Astrocyte (in vitro differentiated cells and primary cell): ENCODE measurements around the gene ATOSA. TPM values are rescaled to one million over a fixed set of nuclear protein-coding genes. Genes with fewer than 3 reads are reported as not detected.

Experiments used
- DNase-seq: peaks from one replicate; pipeline ENCODE4 v3.0.0-alpha.2; 2010; ENCODE audit warnings: low read depth
- FAIRE-seq: peaks from 2 replicates; lab custom pipeline; 2011; peaks lifted over from hg19 to GRCh38; lab: Jason Lieb, UNC
- H2AFZ ChIP-seq: 2 replicates; pipeline ENCODE4 v1.6.0; 2012; ENCODE audit warnings: low read depth, low read length, inconsistent platforms
- H3K27ac ChIP-seq: 2 replicates; pipeline ENCODE4 v1.5.1; 2011; ENCODE audit warnings: low read depth, low read length, inconsistent platforms
- H3K27me3 ChIP-seq: 2 replicates; pipeline ENCODE4 v1.6.0; 2011; ENCODE audit warnings: low read length, inconsistent platforms; ENCODE audit not compliant: insufficient read depth
- H3K36me3 ChIP-seq: 2 replicates; pipeline ENCODE4 v1.5.1; 2011; ENCODE audit warnings: low read length, inconsistent platforms; ENCODE audit not compliant: insufficient read depth
- H3K4me1 ChIP-seq: 2 replicates; pipeline ENCODE4 v1.5.1; 2011; ENCODE audit warnings: low read length, inconsistent platforms; ENCODE audit not compliant: insufficient read depth
- H3K4me2 ChIP-seq: 2 replicates; pipeline ENCODE4 v1.6.0; 2012; ENCODE audit warnings: low read length, inconsistent platforms
- H3K4me3 ChIP-seq: 2 replicates; pipeline ENCODE4 v1.5.1; 2011; ENCODE audit warnings: low read depth, mild to moderate bottlenecking, low read length, inconsistent platforms; ENCODE audit not compliant: insufficient read depth
- H3K79me2 ChIP-seq: 2 replicates; pipeline ENCODE4 v1.6.0; 2012; ENCODE audit warnings: mild to moderate bottlenecking, low read length, inconsistent platforms; ENCODE audit not compliant: insufficient read depth
- H3K9ac ChIP-seq: 2 replicates; pipeline ENCODE4 v1.6.0; 2012; ENCODE audit warnings: mild to moderate bottlenecking, low read length, inconsistent platforms
- H3K9me3 ChIP-seq: 2 replicates; pipeline ENCODE4 v1.5.1; 2012; ENCODE audit warnings: low read depth, mild to moderate bottlenecking, low read length, inconsistent platforms; ENCODE audit not compliant: insufficient read depth
- H4K20me1 ChIP-seq: 2 replicates; pipeline ENCODE4 v1.6.0; 2012; ENCODE audit warnings: low read length, inconsistent platforms; ENCODE audit not compliant: insufficient read depth
- H3K27ac Mint-ChIP-seq: one replicate; pipeline ENCODE4 v1.8.0; 2021; ENCODE audit warnings: mild to moderate bottlenecking, mixed read lengths; ENCODE audit not compliant: unreplicated experiment
- H3K27me3 Mint-ChIP-seq: one replicate; pipeline ENCODE4 v1.8.0; 2021; ENCODE audit warnings: low read depth, mixed read lengths; ENCODE audit not compliant: unreplicated experiment
- H3K36me3 Mint-ChIP-seq: one replicate; pipeline ENCODE4 v1.8.0; 2021; ENCODE audit warnings: low read depth, mixed read lengths; ENCODE audit not compliant: unreplicated experiment
- H3K4me1 Mint-ChIP-seq: one replicate; pipeline ENCODE4 v1.8.0; 2021; ENCODE audit warnings: low read depth, mixed read lengths; ENCODE audit not compliant: unreplicated experiment
- H3K4me3 Mint-ChIP-seq: one replicate; pipeline ENCODE4 v1.8.0; 2021; ENCODE audit warnings: mild to moderate bottlenecking, moderate library complexity, mixed read lengths; ENCODE audit not compliant: unreplicated experiment
- H3K9me3 Mint-ChIP-seq: one replicate; pipeline ENCODE4 v1.8.0; 2021; ENCODE audit warnings: mild to moderate bottlenecking, mixed read lengths; ENCODE audit not compliant: unreplicated experiment
- CTCF ChIP-seq: IDR thresholded peaks from 2 replicates; pipeline ENCODE4 v1.5.1; 2011; ENCODE audit warnings: low read depth, mild to moderate bottlenecking, inconsistent platforms, low read length, moderate library complexity; ENCODE audit not compliant: insufficient read depth
- EZH2 ChIP-seq: IDR thresholded peaks from 2 replicates; pipeline ENCODE4 v1.6.1; 2012; ENCODE audit warnings: mild to moderate bottlenecking, low read length, inconsistent platforms; ENCODE audit not compliant: insufficient read depth
- total RNA-seq: library from RNA; stranded (reverse); gene quantifications from 2 replicates; pipeline ENCODE4 v1.2.1, GENCODE V29; 2021

ATOSA gene
- total RNA-seq, 1 donor from 2014 or later = 33.8 TPM

DNA sequence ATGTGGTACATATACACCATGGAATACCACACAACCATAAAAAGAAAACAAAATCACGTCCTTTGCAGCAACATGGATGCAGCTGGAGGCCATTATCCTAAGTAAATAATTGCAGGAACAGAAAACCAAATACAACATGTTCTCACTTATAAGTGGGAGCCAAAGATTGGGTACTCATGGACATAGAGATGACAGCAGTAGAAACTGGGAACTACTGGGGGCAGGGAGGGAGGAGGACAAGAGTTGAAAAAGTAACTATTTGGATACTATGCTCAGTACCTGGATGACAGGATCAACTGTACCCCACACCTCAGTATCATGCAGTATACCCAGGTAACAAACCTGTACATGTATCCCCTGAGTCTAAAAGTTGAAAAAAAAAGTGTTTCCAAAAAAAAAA, 23.2 kb upstream of the ATOSA start:
- FAIRE-seq = no peak
- DNase-seq = no peak
- Mint-ChIP-seq H3K36me3 (no peaks in the 10 kb centered on the region), H3K27me3 (peaks cover 2% of the 10 kb centered on the region), H3K4me1 (no peaks in the 10 kb centered on the region), H3K4me3 (no peak overlapping the region), H3K9me3 (no peaks in the 10 kb centered on the region), H3K27ac (no peak overlapping the region)
- Histone ChIP-seq H3K4me3 (no peak overlapping the region), H2AFZ (no peak overlapping the region), H3K36me3 (no peaks in the 10 kb centered on the region), H3K9ac (no peak overlapping the region), H3K27me3 (no peaks in the 10 kb centered on the region), H3K9me3 (no peaks in the 10 kb centered on the region), H3K27ac (no peak overlapping the region), H4K20me1 (no peaks in the 10 kb centered on the region), H3K4me2 (no peak overlapping the region), H3K79me2 (no peaks in the 10 kb centered on the region), H3K4me1 (no peaks in the 10 kb centered on the region)
- TF ChIP-seq EZH2 (no peak), CTCF (no peak)

GRCh38 chr15:52699457-52699856, 20.3 kb upstream of the ATOSA start:
- H3K4me2 ChIP-seq = no peak overlapping the region
- no peak overlapping the region for H3K27ac ChIP-seq
- Mint-ChIP-seq H3K36me3 (no peaks in the 10 kb centered on the region), H3K4me1 (no peaks in the 10 kb centered on the region), H3K27me3 (peaks cover 2% of the 10 kb centered on the region), H3K27ac (no peak overlapping the region), H3K4me3 (no peak overlapping the region), H3K9me3 (no peaks in the 10 kb centered on the region)
- H3K9ac ChIP-seq = no peak overlapping the region
- H2AFZ ChIP-seq = no peak overlapping the region
- no peaks in the 10 kb centered on the region for H3K36me3 ChIP-seq
- no peaks in the 10 kb centered on the region for H3K9me3 ChIP-seq
- no peaks in the 10 kb centered on the region for H3K27me3 ChIP-seq
- no peak for TF ChIP-seq CTCF
- no peak for TF ChIP-seq EZH2
- H4K20me1 ChIP-seq = no peaks in the 10 kb centered on the region
- no peaks in the 10 kb centered on the region for H3K4me1 ChIP-seq
- no peak for FAIRE-seq
- no peak overlapping the region for H3K4me3 ChIP-seq
- DNase-seq = peak; percentile 2
- no peaks in the 10 kb centered on the region for H3K79me2 ChIP-seq

- Histone ChIP-seq H4K20me1 (no peaks in the 10 kb centered on the region), H3K4me2 (no peak overlapping the region), H3K9ac (no peak overlapping the region), H3K4me1 (no peaks in the 10 kb centered on the region), H3K4me3 (no peak overlapping the region), H3K27ac (no peak overlapping the region), H2AFZ (no peak overlapping the region), H3K27me3 (no peaks in the 10 kb centered on the region), H3K79me2 (no peaks in the 10 kb centered on the region), H3K36me3 (no peaks in the 10 kb centered on the region), H3K9me3 (no peaks in the 10 kb centered on the region)
- Mint-ChIP-seq H3K27ac (no peak overlapping the region), H3K36me3 (no peaks in the 10 kb centered on the region), H3K4me1 (no peaks in the 10 kb centered on the region), H3K4me3 (no peak overlapping the region), H3K27me3 (peaks cover 2% of the 10 kb centered on the region), H3K9me3 (no peaks in the 10 kb centered on the region)
- DNase-seq (no peak), FAIRE-seq (no peak)
- TF ChIP-seq EZH2 = no peak
- no peak for TF ChIP-seq CTCF
Measured at GRCh38 chr15:52698514-52698913, 19.3 kb upstream of the ATOSA start.
